Bone marrow (tissue), 2 donors: ENCODE results near the gene RPLP1.
A peak's percentile ranks its signal among the peaks of the same experiment; 100 is the strongest.
"Not testable (repeated sequence)": the region's sequence is repeated elsewhere in the genome, so short reads cannot be mapped to it uniquely, and the experiment has no call there.

Experiments used
- DNase-seq, 2 donors: peaks; one replicate each; lab custom pipeline; 2025; lab: John Stamatoyannopoulos, UW

Gene RPLP1

DNA sequence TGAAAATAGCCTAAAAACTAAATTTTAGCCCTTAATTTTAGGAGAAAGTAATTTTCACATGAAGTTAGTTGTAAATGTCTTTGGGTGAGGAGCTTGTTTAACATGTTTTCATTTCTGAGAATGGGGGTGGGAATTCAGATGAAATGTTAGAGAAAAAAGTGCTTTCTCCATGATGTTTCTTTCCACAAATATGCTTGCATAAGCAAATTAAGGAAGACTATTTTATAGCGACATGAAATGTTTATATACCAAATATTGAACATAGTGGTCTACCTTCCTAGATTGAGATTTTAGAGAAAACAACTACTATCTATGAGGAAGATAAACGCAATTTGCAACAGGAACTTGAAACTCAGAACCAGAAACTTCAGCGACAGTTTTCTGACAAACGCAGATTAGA is 13.0 kb upstream of the RPLP1 start:
- no peak for DNase-seq

DNA sequence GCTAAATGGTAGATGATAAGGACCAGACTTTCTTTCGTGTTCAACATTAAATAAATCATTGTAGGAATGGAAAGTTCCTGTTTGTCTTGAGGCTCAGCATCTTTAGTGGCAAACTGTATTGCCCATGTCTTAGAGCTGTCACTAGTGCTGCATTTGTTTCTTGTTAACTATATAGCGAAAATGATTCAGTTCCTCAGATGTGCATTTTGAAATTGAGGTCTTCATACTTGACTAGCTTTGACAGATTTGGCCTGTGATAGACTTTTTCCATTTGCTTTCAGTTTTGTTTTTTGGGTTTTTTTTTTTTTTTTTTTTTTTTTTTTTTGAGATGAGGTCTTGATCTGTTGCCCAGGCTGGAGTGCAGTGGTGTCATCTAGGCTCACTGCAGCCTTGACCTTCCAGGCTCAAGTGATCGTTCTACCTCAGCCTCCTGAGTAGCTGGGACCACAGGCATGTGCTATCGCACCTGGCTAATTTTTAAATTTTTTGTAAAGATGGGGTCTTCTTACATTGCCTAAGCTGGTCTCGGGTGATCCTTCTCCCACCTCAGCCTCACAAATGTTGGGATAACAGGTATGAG is 9.5 kb upstream of the RPLP1 start:
- peak in 1 of 2 donors; percentile 3 for DNase-seq

DNA sequence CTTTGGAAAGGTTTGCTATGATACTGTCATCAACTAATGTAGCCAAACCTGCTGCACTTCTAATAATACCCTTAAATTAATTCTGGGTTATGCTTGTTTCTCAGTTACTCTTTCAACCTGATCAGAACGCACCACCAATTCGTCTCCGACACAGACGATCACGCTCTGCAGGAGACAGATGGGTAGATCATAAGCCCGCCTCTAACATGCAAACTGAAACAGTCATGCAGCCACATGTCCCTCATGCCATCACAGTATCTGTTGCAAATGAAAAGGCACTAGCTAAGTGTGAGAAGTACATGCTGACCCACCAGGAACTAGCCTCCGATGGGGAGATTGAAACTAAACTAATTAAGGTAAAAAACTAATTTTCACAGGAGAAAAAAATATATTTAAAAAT is 7.9 kb upstream of the RPLP1 start:
- DNase-seq, result no peak

DNA sequence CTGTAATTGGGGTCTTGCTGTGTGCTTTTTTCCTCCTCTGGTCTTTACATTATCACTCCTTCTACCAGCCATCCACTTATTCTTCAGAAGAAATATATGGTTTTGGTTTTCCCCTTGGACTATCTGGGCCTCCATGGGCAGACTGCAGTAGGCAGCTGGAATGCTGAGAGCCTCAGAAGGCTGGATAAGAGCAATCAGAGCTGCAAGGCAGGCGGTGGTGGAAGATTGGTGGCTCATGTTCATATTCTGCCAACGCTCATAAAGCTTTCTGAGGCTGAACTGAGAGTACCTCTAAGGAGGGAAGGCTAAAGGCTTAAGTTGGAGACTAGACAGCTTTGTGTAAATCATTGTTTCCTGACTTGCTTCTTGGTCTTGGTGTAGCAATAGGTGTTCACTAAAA is 5.7 kb upstream of the RPLP1 start:
- no peak for DNase-seq

DNA sequence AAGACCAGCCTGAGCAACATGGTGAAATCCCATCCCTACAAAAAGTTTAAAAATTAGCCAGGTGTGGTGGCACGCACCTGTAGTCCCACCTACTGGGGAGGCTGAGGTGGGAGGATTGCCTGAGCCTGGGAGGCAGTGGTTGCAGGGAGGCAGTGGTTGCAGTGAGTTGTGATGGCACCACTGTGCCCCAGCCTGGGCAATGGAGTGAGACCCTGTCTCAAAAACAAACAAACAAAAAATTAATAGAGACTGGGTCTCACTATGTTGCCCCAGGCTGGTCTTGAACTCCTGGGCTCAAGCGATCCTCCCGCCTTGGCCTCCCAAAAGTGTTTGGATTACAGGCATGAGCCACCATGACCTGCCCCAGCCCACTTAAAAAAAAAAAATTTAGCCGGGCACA is 2.4 kb upstream of the RPLP1 start:
- not testable (repeated sequence) for DNase-seq

DNA sequence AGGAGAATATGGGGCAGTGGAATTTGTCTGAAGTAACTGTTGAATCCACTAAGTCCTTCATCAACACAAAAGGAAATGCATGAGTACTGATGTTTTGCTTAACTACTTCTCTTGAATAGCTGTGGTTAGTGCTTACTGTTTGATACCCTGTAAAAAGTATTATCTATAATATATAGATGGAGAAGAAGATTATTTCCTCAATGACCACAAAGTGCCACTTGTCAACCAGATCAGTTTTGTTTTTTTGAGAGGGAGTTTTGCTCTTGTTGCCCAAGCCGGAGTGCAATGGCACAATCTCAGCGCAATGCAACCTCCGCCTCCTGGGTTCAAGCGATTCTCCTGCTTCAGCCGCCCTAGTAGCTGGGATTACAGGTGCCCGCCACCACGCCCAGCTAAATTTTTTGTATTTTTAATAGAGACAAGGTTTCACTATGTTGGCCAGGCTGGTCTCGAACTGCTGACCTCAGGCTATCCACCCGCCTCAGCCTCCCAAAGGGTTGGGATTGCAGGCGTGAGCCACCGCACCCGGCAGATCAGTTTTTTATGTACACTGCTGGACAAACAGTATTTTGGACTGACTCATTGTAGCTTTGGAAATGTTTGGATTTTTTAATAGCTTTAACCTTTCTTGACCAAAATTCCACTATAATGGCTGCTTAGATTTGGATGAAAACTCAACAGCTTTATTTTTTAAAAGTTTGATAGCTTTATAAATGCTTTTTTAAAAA is 1.5 kb upstream of the RPLP1 start:
- no peak for DNase-seq

- peak in 1 of 2 donors; percentile 77 for DNase-seq
Measured at GRCh38 chr15:69451951-69452691, 497 bp upstream of the RPLP1 start.

GRCh38 chr15:69454953-69455352 is 2.3 kb downstream of the RPLP1 start:
- no peak for DNase-seq

DNA sequence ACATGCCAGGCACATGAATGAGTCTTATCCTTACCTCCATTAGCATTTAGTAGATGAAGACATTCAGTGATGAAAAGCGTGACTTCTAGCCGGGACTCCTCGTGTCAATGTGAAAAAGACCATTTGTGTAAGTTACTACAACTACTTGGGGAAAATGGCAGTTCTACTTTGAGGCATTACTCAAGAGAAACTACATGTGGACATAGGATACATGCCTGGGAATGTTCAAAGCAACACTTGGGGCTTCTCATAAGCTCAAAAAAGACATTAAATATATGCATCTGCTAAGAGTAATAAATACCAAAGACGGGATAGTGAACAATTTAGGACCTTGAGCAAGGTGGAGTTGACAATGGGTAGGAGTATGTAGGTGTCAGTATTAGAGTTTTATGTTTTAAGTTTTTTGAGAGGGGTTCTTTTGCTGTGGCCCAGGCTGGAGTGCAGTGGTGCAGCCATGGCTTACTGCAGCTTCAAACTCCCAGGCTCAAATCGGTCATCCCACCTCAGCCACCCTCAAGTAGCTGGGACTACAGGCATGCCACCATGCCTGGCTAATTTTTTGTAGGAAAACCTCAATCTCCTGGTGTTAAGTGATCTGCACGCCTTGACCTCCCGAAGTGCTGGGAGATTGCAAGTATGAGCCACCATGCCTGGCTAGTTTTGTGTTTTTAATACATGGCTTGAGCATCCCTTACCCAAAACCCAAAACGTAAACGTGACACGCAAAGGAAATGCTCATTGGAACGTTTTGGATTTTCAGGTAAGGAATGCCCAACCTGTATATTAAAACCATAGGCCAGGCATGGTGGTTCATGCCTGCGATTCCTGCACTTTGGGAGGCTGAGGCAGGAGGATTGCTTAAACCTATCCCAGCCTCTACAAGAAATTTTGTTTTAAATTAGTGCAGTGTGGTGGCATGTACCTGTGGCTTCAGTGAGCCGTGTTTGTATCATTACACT is 3.9 kb downstream of the RPLP1 start:
- DNase-seq, result no peak

- DNase-seq, result no peak
Measured at GRCh38 chr15:69457304-69458280, 5.0 kb downstream of the RPLP1 start.

- no peak for DNase-seq
Measured at GRCh38 chr15:69459066-69459465, 6.4 kb downstream of the RPLP1 start.

GRCh38 chr15:69460481-69460880 is 7.9 kb downstream of the RPLP1 start:
- no peak for DNase-seq

DNA sequence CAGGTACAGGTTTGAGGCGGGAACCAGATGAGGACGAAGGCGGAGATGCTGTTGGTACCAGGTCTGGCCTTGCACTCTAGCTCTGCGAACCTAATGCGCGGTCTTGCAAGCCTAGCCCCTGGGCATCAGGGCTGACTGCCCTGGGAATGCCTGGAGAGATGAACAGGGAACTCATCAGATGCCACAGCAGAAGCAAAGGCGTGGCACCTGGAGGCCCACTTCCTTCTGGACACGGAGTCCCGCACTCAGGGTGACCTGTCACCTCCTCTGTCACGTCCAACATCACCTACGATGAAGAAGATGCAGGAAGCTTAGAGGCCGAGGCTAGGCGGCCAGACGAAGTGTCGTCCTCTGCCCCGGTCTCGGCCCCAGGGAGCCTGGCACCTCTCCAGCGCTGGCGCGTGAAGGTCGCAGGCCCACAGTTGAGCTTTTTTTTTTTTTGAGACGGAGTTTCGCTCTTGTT is 9.4 kb downstream of the RPLP1 start:
- DNase-seq, result no peak

- DNase-seq, result peak; percentile 81 to 91
Measured at GRCh38 chr15:69462493-69463181, 10.0 kb downstream of the RPLP1 start.

DNA sequence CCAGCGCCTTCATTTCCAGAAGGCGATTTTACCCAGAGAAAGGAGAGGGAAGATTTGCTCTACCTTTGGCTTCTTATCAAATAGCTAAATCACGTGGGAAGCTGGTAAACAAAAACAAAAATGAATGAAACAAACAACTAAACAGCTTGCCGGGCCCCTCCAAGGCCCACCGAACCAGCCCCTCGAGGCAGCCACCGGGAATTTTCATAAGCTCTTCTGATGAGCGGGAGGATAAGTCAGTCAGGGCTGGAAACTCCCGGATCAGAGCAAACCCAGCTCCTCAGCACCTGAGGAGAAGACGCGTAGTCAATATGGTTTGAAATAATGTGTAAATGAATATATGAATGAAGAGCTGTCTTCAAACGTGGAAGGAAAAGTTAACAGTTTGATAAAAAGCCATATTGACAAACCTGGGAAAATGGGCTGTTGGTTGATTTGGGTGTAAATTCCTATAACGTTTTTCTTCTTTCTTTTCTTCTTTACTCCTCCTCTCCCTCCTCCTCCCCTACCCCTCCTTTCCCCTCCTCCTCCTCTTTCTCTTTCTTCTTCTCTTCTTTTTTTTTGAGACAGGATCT is 10.7 kb downstream of the RPLP1 start:
- no peak for DNase-seq

GRCh38 chr15:69465253-69465652 is 12.6 kb downstream of the RPLP1 start:
- no peak for DNase-seq

DNA sequence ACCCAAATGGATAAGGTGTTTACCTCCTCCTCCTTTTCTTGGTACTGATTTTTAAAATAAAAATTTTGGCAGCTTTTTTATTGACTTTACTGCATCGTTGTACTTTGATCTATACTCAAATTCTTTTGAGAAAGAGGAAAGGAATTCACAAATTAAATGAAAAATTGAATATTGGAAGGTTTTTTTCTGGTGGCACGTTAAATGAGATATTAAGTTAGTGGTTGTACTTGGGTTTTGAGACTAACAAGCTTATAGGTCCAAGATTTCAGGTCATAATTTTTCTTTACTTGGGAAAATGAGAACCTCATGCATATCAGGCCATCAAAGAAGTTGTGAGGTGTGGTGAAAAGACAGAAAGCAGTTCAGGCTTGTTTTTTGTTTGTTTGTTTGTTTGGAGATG is 14.1 kb downstream of the RPLP1 start:
- no peak for DNase-seq

GRCh38 chr15:69467636-69468035 is 15.0 kb downstream of the RPLP1 start:
- no peak for DNase-seq

- DNase-seq, result no peak
Measured at GRCh38 chr15:69468241-69469121, 15.9 kb downstream of the RPLP1 start.
